MM.1S (cell line): Measurements from ENCODE around the gene TP53BP2.
"Not testable (repeated sequence)": the region's sequence is repeated elsewhere in the genome, so short reads cannot be mapped to it uniquely, and the experiment has no call there.

Source experiments
- CTCF ChIP-seq: fragments of 300-600 bp; sonication (generic); IDR thresholded peaks from 2 replicates; pipeline ENCODE4 v1.5.1; 2016; ENCODE audit warnings: antibody characterized with exemption, low read length, mixed read lengths
- EZH2 ChIP-seq: fragments of 300-600 bp; sonication (generic); optimal IDR thresholded peaks from 2 replicates; pipeline ENCODE3; 2017; ENCODE audit warnings: low read depth, mild to moderate bottlenecking, antibody characterized with exemption, low read length, mixed read lengths

- TF ChIP-seq CTCF, EZH2: not testable (repeated sequence)
Measured at GRCh38 chr1:223841977-223842623, 3.6 kb downstream of the TP53BP2 start.
